Stomach (tissue), 9 donors: ENCODE measurements around the gene FAM171A1. TPM values are rescaled to one million over a fixed set of nuclear protein-coding genes. Genes with fewer than 3 reads are reported as not detected.

Experiments
- DNase-seq, 2 donors: peaks; one replicate each; pipeline versions ENCODE4 v3.0.0 to v3.0.0-alpha.2; 2013 to 2019
- H3K27ac ChIP-seq, 5 donors: fragments of 200-600 bp in 4 of 5; sonication (generic) in 4 of 5; one replicate each; pipeline ENCODE4 v1.5.1; 2013 to 2019; ENCODE audit warnings: mild to moderate bottlenecking in 1 of 5, moderate library complexity in 1 of 5
- H3K27me3 ChIP-seq, 3 donors: fragments of 200-600 bp; sonication (generic); one replicate each; pipeline ENCODE4 v1.5.1; 2017 to 2019; ENCODE audit warnings: mixed run types in 1 of 3
- H3K36me3 ChIP-seq, 4 donors: fragments of 200-600 bp; sonication (generic); 1 replicate in 3 of 4; 2 replicates in 1 of 4; pipeline ENCODE4 v1.5.1; 2016 to 2019
- H3K4me1 ChIP-seq, 4 donors: fragments of 200-600 bp; sonication (generic); one replicate each; pipeline ENCODE4 v1.5.1; 2016 to 2019
- H3K4me3 ChIP-seq, 4 donors: fragments of 200-600 bp; sonication (generic) in 3 of 4; one replicate each; pipeline ENCODE4 v1.5.1; 2016 to 2019; ENCODE audit warnings: mild to moderate bottlenecking in 1 of 4
- H3K9me3 ChIP-seq, 4 donors: fragments of 200-600 bp; sonication (generic); one replicate each; pipeline ENCODE4 v1.5.1; 2016 to 2019
- CTCF ChIP-seq, 7 experiments: fragments of 450-650 bp in 4 of 7; fragments of 200-600 bp in 3 of 7; sonication (generic) in 3 of 7; IDR thresholded peaks; one replicate each; pipeline ENCODE4 v1.5.1; 2016 to 2019; ENCODE audit warnings: antibody characterized with exemption in 7 of 7, control low read depth in 2 of 7, mild to moderate bottlenecking in 1 of 7
- EP300 ChIP-seq: sonication (generic); formaldehyde crosslinking; IDR thresholded peaks from one replicate; pipeline ENCODE4 v1.6.1; 2017; ENCODE audit warnings: antibody characterized with exemption
- POLR2A ChIP-seq, 4 donors: fragments of 450-650 bp; IDR thresholded peaks; one replicate each; pipeline ENCODE4 v1.6.1; 2016; ENCODE audit warnings: antibody characterized with exemption in 4 of 4, control low read depth in 2 of 4, mild to moderate bottlenecking in 1 of 4, moderate library complexity in 1 of 4
- POLR2AphosphoS5 ChIP-seq, 3 donors: sonication (generic); formaldehyde crosslinking; IDR thresholded peaks; one replicate each; pipeline ENCODE4 v1.6.1; 2016; ENCODE audit warnings: antibody characterized with exemption in 3 of 3
- WGBS, 5 donors: extraction: QIAGEN DNeasy Blood & Tissue Kit in 3 of 5; methylation state at CpG; one replicate each; pipeline versions ENCODE4 v1.1.5 to v1.1.7; 2013 to 2018; 5-methylcytosine and 5-hydroxymethylcytosine counted together
- intact Hi-C: fragments of 100-400 bp; cut with DNase I; formaldehyde crosslinking; loops from one replicate; pipeline ENCODE4 v1.15.1; 2023; ENCODE audit warnings: low total_unique reads
- polyA plus RNA-seq, 3 donors: library from polyadenylated mRNA; stranded (reverse); fragments of 200-250 nt; gene quantifications; one replicate each; pipeline ENCODE4 v1.2.3, GENCODE V29; 2013
- total RNA-seq, 5 donors: library from RNA; depleted of rRNA; stranded (reverse); fragments of >200 nt; gene quantifications; one replicate each; pipeline versions ENCODE4 v1.1.0 to v1.2.3, GENCODE V29; 2014 to 2016
- donor health status: healthy with polysubstance abuse.
- donor health status: Bipolar disorder and iron deficiency.
- donor health status: healthy.

Gene FAM171A1
- total and polyA plus RNA-seq, 8 donors = 1.8 to 98.7 (median 10.3) TPM

- H3K4me1 ChIP-seq = peaks cover 0 to 26% (median 0%) of the 10 kb centered on the region in 4 donors
- no peak for DNase-seq
- intact Hi-C loops = no loop called here
These were observed 74.4 kb downstream of the FAM171A1 start for GRCh38 chr10:15296701-15297100.

GRCh38 chr10:15295537-15296325 lies 75.4 kb downstream of the FAM171A1 start:
- Histone ChIP-seq H3K9me3 (no peaks in the 10 kb centered on the region), H3K27me3 (no peaks in the 10 kb centered on the region), H3K4me3 (no peak overlapping the region), H3K4me1 (peaks cover 0 to 27% (median 0%) of the 10 kb centered on the region in 4 donors), H3K27ac (peak overlapping the region in 1 of 5 donors; percentile 39), H3K36me3 (no peaks in the 10 kb centered on the region)
- no peak for TF ChIP-seq CTCF (IDR thresholded peaks at IDR 0.05)
- TF ChIP-seq POLR2AphosphoS5 (IDR thresholded peaks at IDR 0.05) = no peak
- DNase-seq = no peak
- intact Hi-C loops = no loop called here
- 77 to 89% (median 83%) methylated on average over 5 of the region's 5 CpGs for WGBS, 5 donors

More at GRCh38 chr10:15296701-15297100, 74.4 kb downstream of the FAM171A1 start:
- WGBS, 5 donors = 75 to 87% (median 80%) methylated on average over 6 of the region's 6 CpGs
- Histone ChIP-seq H3K27me3 (no peaks in the 10 kb centered on the region), H3K36me3 (no peaks in the 10 kb centered on the region), H3K9me3 (no peaks in the 10 kb centered on the region), H3K4me3 (no peak overlapping the region), H3K27ac (no peak overlapping the region)
- TF ChIP-seq POLR2A (IDR thresholded peaks at IDR 0.05) = no peak
- no peak for TF ChIP-seq CTCF (IDR thresholded peaks at IDR 0.05)
- no peak for TF ChIP-seq POLR2AphosphoS5 (IDR thresholded peaks at IDR 0.05)
- no peak for TF ChIP-seq EP300

- peaks cover 0 to 32% (median 0%) of the 10 kb centered on the region in 4 donors for H3K4me1 ChIP-seq
- DNase-seq = no peak
- TF ChIP-seq POLR2A (IDR thresholded peaks at IDR 0.05) (no peak), POLR2AphosphoS5 (IDR thresholded peaks at IDR 0.05) (no peak), EP300 (no peak), CTCF (IDR thresholded peaks at IDR 0.05) (no peak)
- H3K4me3 ChIP-seq = no peak overlapping the region
- intact Hi-C loops = no loop called here
- no peaks in the 10 kb centered on the region for H3K27me3 ChIP-seq
- WGBS, 5 donors = 67 to 78% (median 72%) methylated on average over 13 of the region's 13 CpGs
- no peaks in the 10 kb centered on the region for H3K36me3 ChIP-seq
- H3K9me3 ChIP-seq = no peaks in the 10 kb centered on the region
- H3K27ac ChIP-seq = peak overlapping the region in 1 of 5 donors; percentile 52
These were observed 76.9 kb downstream of the FAM171A1 start for GRCh38 chr10:15293862-15294842.

- Histone ChIP-seq H3K4me1 (peaks cover 0 to 28% (median 0%) of the 10 kb centered on the region in 4 donors), H3K27ac (no peak overlapping the region), H3K9me3 (no peaks in the 10 kb centered on the region), H3K27me3 (no peaks in the 10 kb centered on the region), H3K4me3 (no peak overlapping the region), H3K36me3 (no peaks in the 10 kb centered on the region)
- TF ChIP-seq POLR2A (IDR thresholded peaks at IDR 0.05) (no peak), CTCF (IDR thresholded peaks at IDR 0.05) (no peak), POLR2AphosphoS5 (IDR thresholded peaks at IDR 0.05) (no peak), EP300 (no peak)
- intact Hi-C loops = no loop called here
- 76 to 94% (median 89%) methylated on average over 7 of the region's 7 CpGs for WGBS, 5 donors
- DNase-seq = no peak
These were observed 80.4 kb downstream of the FAM171A1 start for GRCh38 chr10:15290671-15291070.
